Body of pancreas (tissue), 4 donors: Measurements from ENCODE around the gene DOCK4.

Experiments used
- CTCF ChIP-seq, 7 experiments: fragments of 450-650 bp in 4 of 7; fragments of 200-600 bp in 3 of 7; sonication (generic) in 3 of 7; IDR thresholded peaks; one replicate each; pipeline ENCODE4 v1.5.1; 2016 to 2019; ENCODE audit warnings: antibody characterized with exemption in 7 of 7
- POLR2A ChIP-seq, 3 donors: fragments of 450-650 bp; IDR thresholded peaks; one replicate each; pipeline ENCODE4 v1.6.1; 2016; ENCODE audit warnings: antibody characterized with exemption in 3 of 3, mild to moderate bottlenecking in 2 of 3

DNA sequence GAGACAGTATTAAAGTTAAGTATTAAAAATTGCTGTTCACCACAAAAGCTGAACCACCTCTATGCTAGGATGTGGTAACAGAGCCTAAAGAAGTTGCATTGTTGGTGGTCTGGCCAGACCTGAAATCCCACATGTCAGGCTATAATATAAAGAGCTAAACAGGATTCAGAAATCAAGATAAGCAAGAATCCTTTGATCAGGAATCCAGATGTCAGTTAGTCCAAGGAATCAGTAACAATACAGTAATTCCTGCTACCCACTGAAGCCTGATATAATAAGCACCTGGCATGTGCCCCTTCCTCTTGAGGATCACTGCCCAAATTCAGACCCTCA lies 49.2 kb upstream of the DOCK4 start:
- TF ChIP-seq CTCF (IDR thresholded peaks at IDR 0.05) (no peak), POLR2A (IDR thresholded peaks at IDR 0.05) (no peak)
